ENCODE measurements around the gene SPEF2. TPM values are rescaled to one million over a fixed set of nuclear protein-coding genes. Genes with fewer than 3 reads are reported as not detected.

SPEF2 gene
- total RNA-seq, 2 experiments from 2014 or later = 3.2 TPM

GRCh38 chr5:35681911-35682310 lies 64.2 kb downstream of the SPEF2 start:
- H3K9me3 Mint-ChIP-seq = no peaks in the 10 kb centered on the region
- CTCF ChIA-PET = no interaction called here
- Histone ChIP-seq H3K36me3 (ENCODE audit: insufficient read depth, low read length) (no peaks in the 10 kb centered on the region), H3K4me1 (ENCODE audit: insufficient read depth, low read length) (peaks cover 6% of the 10 kb centered on the region), H3K4me3 (ENCODE audit: low read length) (no peak overlapping the region), H3K27me3 (ENCODE audit: control insufficient read depth in 1 of 2, insufficient read depth in 2 of 2, low read length in 2 of 2) (no peaks in the 10 kb centered on the region), H3K27ac (ENCODE audit: low read depth in 1 of 2, low read length in 2 of 2) (no peak overlapping the region), H3K9me3 (ENCODE audit: control insufficient read depth in 1 of 2, insufficient read depth in 1 of 2, low read length in 2 of 2) (no peaks in the 10 kb centered on the region)
- H3K4me1 Mint-ChIP-seq (ENCODE audit: low read depth) = peaks cover 27% of the 10 kb centered on the region
- DNase-seq (no peak), ATAC-seq (ENCODE audit: poor library complexity) (no peak)
- TF ChIP-seq CTCF (IDR thresholded peaks at IDR 0.05) = no peak
- POLR2A ChIA-PET = no interaction called here
- no peak overlapping the region for H3K4me3 Mint-ChIP-seq
- no peaks in the 10 kb centered on the region for H3K27me3 Mint-ChIP-seq
- H3K27ac Mint-ChIP-seq = no peak overlapping the region
- intact Hi-C loops (cut with DNase I, micrococcal nuclease) = no loop called here
- H3K36me3 Mint-ChIP-seq (ENCODE audit: low read depth) = no peaks in the 10 kb centered on the region

GRCh38 chr5:35683466-35683865 lies 65.8 kb downstream of the SPEF2 start:
- no peak overlapping the region for H3K27ac Mint-ChIP-seq
- ATAC-seq (ENCODE audit: poor library complexity) (no peak), DNase-seq (no peak)
- no peaks in the 10 kb centered on the region for H3K27me3 ChIP-seq (ENCODE audit: control insufficient read depth in 1 of 2, insufficient read depth in 2 of 2, low read length in 2 of 2)
- no peaks in the 10 kb centered on the region for H3K9me3 Mint-ChIP-seq
- H3K27ac ChIP-seq (ENCODE audit: low read depth in 1 of 2, low read length in 2 of 2) = no peak overlapping the region
- ChIA-PET POLR2A (interaction anchor here (0.9 kb wide), 1 partner anchor 198 kb away, joined by 3 read pairs; no protein-coding TSS in a partner anchor), CTCF (interaction anchor here (1.0 kb wide), 1 partner anchor 243 kb away, joined by 3 read pairs; no protein-coding TSS in a partner anchor)
- H3K36me3 Mint-ChIP-seq (ENCODE audit: low read depth) = no peaks in the 10 kb centered on the region
- H3K4me1 ChIP-seq (ENCODE audit: insufficient read depth, low read length) = peaks cover 6% of the 10 kb centered on the region
- H3K27me3 Mint-ChIP-seq = no peaks in the 10 kb centered on the region
- no peak overlapping the region for H3K4me3 ChIP-seq (ENCODE audit: low read length)
- H3K36me3 ChIP-seq (ENCODE audit: insufficient read depth, low read length) = no peaks in the 10 kb centered on the region
- H3K9me3 ChIP-seq (ENCODE audit: control insufficient read depth in 1 of 2, insufficient read depth in 1 of 2, low read length in 2 of 2) = no peaks in the 10 kb centered on the region
- H3K4me3 Mint-ChIP-seq = no peak overlapping the region
- H3K4me1 Mint-ChIP-seq (ENCODE audit: low read depth) = peaks cover 19% of the 10 kb centered on the region
- no peak for TF ChIP-seq CTCF (IDR thresholded peaks at IDR 0.05)
- intact Hi-C loops (cut with DNase I, micrococcal nuclease) = no loop called here

DNA sequence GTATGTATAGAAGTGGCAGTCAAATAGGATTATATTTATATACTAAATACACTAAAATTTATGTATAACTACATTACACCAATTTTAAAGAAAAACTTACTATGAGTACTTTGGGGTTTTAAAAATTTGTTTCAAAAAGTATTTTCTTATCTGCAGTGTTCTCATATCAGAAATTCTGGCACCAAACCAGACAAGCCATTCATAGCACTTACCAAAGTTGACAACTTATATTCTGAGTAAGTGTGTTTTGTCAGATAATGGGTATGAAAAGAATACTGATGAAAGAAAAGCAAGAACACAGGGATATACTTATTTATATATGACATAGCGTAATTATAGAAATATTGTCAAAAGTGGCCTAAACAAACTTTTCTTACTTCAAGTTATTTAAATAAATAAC lies 67.5 kb downstream of the SPEF2 start:
- H3K4me1 Mint-ChIP-seq (ENCODE audit: low read depth) = peaks cover 5% of the 10 kb centered on the region
- TF ChIP-seq CTCF (IDR thresholded peaks at IDR 0.05) = no peak
- H3K4me1 ChIP-seq (ENCODE audit: insufficient read depth, low read length) = no peaks in the 10 kb centered on the region
- DNase-seq (no peak), ATAC-seq (ENCODE audit: poor library complexity) (no peak)
- no peaks in the 10 kb centered on the region for H3K27me3 Mint-ChIP-seq
- H3K36me3 ChIP-seq (ENCODE audit: insufficient read depth, low read length) = no peaks in the 10 kb centered on the region
- intact Hi-C loops (cut with DNase I, micrococcal nuclease) = no loop called here
- no peaks in the 10 kb centered on the region for H3K9me3 Mint-ChIP-seq
- no peaks in the 10 kb centered on the region for H3K9me3 ChIP-seq (ENCODE audit: control insufficient read depth in 1 of 2, insufficient read depth in 1 of 2, low read length in 2 of 2)
- H3K4me3 Mint-ChIP-seq = no peak overlapping the region
- H3K4me3 ChIP-seq (ENCODE audit: low read length) = no peak overlapping the region
- H3K27ac Mint-ChIP-seq = no peak overlapping the region
- ChIA-PET POLR2A (interaction anchor here (1.0 kb wide), 1 partner anchor 174 kb away, joined by 3 read pairs; no protein-coding TSS in a partner anchor), CTCF (interaction anchor here (0.7 kb wide), 1 partner anchor 34 kb away, joined by 3 read pairs; no protein-coding TSS in a partner anchor)
- H3K36me3 Mint-ChIP-seq (ENCODE audit: low read depth) = no peaks in the 10 kb centered on the region
- no peak overlapping the region for H3K27ac ChIP-seq (ENCODE audit: low read depth in 1 of 2, low read length in 2 of 2)
- H3K27me3 ChIP-seq (ENCODE audit: control insufficient read depth in 1 of 2, insufficient read depth in 2 of 2, low read length in 2 of 2) = no peaks in the 10 kb centered on the region
